Liver (tissue), 3 donors: Measurements from ENCODE around the gene ANKMY1.

Source experiments
- EGR1 ChIP-seq, 2 donors: IDR thresholded peaks; 2 replicates each; pipeline ENCODE4 v1.6.1; 2016 to 2018; ENCODE audit warnings: antibody characterized with exemption in 2 of 2, low read depth in 2 of 2
- FOXA1 ChIP-seq: IDR thresholded peaks from 2 replicates; pipeline ENCODE4 v1.6.1; 2016; ENCODE audit warnings: antibody characterized with exemption
- GABPA ChIP-seq, 2 donors: IDR thresholded peaks in 1 of 2; conservative IDR thresholded peaks in 1 of 2; 2 replicates each; pipeline ENCODE4 v1.6.1; 2016; ENCODE audit warnings: antibody characterized with exemption in 2 of 2, mild to moderate bottlenecking in 1 of 2, moderate library complexity in 1 of 2
- HNF4A ChIP-seq, 2 donors: conservative IDR thresholded peaks; 2 replicates each; pipeline ENCODE4 v1.6.1; 2016; ENCODE audit warnings: antibody characterized with exemption in 2 of 2, mild to moderate bottlenecking in 2 of 2
- JUND ChIP-seq, 2 donors: IDR thresholded peaks; 2 replicates each; pipeline ENCODE4 v1.6.1; 2016; ENCODE audit warnings: antibody characterized with exemption in 2 of 2
- NR2F2 ChIP-seq: IDR thresholded peaks from 2 replicates; pipeline ENCODE4 v1.6.1; 2016; ENCODE audit warnings: antibody characterized with exemption
- RAD21 ChIP-seq, 2 donors: IDR thresholded peaks; 2 replicates each; pipeline ENCODE4 v1.6.1; 2016; ENCODE audit warnings: antibody characterized with exemption in 2 of 2, mild to moderate bottlenecking in 2 of 2
- RXRA ChIP-seq, 2 donors: IDR thresholded peaks; 2 replicates each; pipeline ENCODE4 v1.6.1; 2017 to 2018; ENCODE audit warnings: antibody characterized with exemption in 2 of 2, mild to moderate bottlenecking in 1 of 2
- SP1 ChIP-seq: IDR thresholded peaks from 2 replicates; pipeline ENCODE4 v1.6.1; 2018; ENCODE audit warnings: antibody characterized with exemption, mild to moderate bottlenecking
- TAF1 ChIP-seq: conservative IDR thresholded peaks from 2 replicates; pipeline ENCODE4 v1.6.1; 2016; ENCODE audit warnings: antibody characterized with exemption, mild to moderate bottlenecking
- YY1 ChIP-seq: IDR thresholded peaks from 2 replicates; pipeline ENCODE4 v1.6.1; 2016; ENCODE audit warnings: antibody characterized with exemption, mild to moderate bottlenecking
- TF ChIP-seq, protein P1 (sequence below): fragments of 150-350 bp; IDR thresholded peaks from 2 replicates; pipeline ENCODE4 v1.5.1; 2017; ENCODE audit warnings: improper control_type of control experiment, low read depth, low read length; ENCODE audit not compliant: missing input control
- TF ChIP-seq, protein P2 (sequence below): IDR thresholded peaks from 2 replicates; pipeline ENCODE4 v1.6.1; 2016; ENCODE audit warnings: antibody characterized with exemption
- TF ChIP-seq, protein P3 (sequence below): IDR thresholded peaks from 2 replicates; pipeline ENCODE4 v1.6.1; 2016; ENCODE audit warnings: antibody characterized with exemption
- donor health status: healthy.
- donor health status: healthy.

DNA sequence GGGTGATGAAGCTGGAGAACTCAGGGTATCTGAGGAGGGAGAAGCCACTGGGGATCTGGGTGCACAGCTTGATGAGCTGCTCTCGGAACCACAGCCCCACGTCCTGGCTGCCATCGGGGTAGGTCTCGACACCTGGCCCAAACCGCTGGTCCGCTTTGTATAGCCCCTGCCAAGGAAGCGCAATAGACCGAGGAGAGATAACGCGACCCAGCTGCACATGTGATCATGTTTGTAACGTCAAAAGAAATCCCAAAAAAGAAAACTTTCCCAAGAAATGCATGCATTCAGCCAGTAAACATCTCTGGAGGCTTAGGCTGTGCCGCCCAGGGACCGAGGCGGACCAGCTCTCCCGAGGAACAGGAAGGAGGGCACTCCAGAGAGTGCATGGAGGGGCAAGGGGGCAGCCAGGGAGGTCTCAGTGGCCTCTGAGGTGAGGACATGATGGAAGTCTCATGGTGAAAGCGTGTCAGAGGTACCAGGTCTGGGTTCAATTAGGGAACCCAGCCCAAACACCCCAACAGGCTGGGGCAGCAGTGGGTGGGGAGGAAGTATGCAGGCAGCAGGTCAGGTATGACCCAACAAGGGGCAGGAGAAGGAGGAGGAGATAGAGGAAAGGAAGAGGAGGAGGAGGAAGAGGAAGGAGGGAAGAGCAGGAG lies 28.3 kb downstream of the ANKMY1 start:
- TF ChIP-seq, protein P1, sequence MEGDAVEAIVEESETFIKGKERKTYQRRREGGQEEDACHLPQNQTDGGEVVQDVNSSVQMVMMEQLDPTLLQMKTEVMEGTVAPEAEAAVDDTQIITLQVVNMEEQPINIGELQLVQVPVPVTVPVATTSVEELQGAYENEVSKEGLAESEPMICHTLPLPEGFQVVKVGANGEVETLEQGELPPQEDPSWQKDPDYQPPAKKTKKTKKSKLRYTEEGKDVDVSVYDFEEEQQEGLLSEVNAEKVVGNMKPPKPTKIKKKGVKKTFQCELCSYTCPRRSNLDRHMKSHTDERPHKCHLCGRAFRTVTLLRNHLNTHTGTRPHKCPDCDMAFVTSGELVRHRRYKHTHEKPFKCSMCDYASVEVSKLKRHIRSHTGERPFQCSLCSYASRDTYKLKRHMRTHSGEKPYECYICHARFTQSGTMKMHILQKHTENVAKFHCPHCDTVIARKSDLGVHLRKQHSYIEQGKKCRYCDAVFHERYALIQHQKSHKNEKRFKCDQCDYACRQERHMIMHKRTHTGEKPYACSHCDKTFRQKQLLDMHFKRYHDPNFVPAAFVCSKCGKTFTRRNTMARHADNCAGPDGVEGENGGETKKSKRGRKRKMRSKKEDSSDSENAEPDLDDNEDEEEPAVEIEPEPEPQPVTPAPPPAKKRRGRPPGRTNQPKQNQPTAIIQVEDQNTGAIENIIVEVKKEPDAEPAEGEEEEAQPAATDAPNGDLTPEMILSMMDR: no peak
- TF ChIP-seq JUND (IDR thresholded peaks at IDR 0.05): no peak
- no peak for TF ChIP-seq NR2F2
- TF ChIP-seq, protein P2, sequence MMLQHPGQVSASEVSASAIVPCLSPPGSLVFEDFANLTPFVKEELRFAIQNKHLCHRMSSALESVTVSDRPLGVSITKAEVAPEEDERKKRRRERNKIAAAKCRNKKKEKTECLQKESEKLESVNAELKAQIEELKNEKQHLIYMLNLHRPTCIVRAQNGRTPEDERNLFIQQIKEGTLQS: no peak
- no peak for TF ChIP-seq RAD21 (IDR thresholded peaks at IDR 0.05)
- no peak for TF ChIP-seq EGR1 (IDR thresholded peaks at IDR 0.05; ENCODE audit: low read depth in 2 of 2)
- no peak for TF ChIP-seq YY1
- TF ChIP-seq HNF4A (conservative IDR thresholded peaks at IDR 0.05): no peak
- TF ChIP-seq FOXA1: no peak
- TF ChIP-seq, protein P3, sequence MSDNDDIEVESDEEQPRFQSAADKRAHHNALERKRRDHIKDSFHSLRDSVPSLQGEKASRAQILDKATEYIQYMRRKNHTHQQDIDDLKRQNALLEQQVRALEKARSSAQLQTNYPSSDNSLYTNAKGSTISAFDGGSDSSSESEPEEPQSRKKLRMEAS: no peak
- no peak for TF ChIP-seq TAF1
- TF ChIP-seq RXRA (IDR thresholded peaks at IDR 0.05): no peak
- TF ChIP-seq SP1: no peak
- TF ChIP-seq GABPA (IDR thresholded peaks at IDR 0.05 in 1 of 2, conservative IDR thresholded peaks at IDR 0.05 in 1 of 2): no peak
